Stimulated activated CD4-positive, alpha-beta T cell treated with anti-CD3 and anti-CD28 coated beads, Interleukin-2, amount 100 ng/mL, for 24 hours (primary cell): ENCODE results near the gene RNF149.
"Not testable (repeated sequence)": the region's sequence is repeated elsewhere in the genome, so short reads cannot be mapped to it uniquely, and the experiment has no call there.

Experiments used
- DNase-seq, 2 donors: peaks; one replicate each; pipeline ENCODE4 v3.0.0-alpha.2; 2020

The RNF149 gene

GRCh38 chr2:101330253-101330933, 21.9 kb upstream of the RNF149 start:
- DNase-seq: peak; percentile 51 to 57

GRCh38 chr2:101329026-101329425, 20.5 kb upstream of the RNF149 start:
- DNase-seq: no peak

GRCh38 chr2:101328474-101329007, 20.0 kb upstream of the RNF149 start:
- no peak for DNase-seq

GRCh38 chr2:101327863-101328394, 19.4 kb upstream of the RNF149 start:
- no peak for DNase-seq

GRCh38 chr2:101325425-101325824, 16.9 kb upstream of the RNF149 start:
- no peak for DNase-seq

GRCh38 chr2:101316568-101316967, 8.1 kb upstream of the RNF149 start:
- DNase-seq: not testable (repeated sequence)

- no peak for DNase-seq
These were observed 3.2 kb upstream of the RNF149 start for GRCh38 chr2:101311696-101312017.

GRCh38 chr2:101310834-101311695, 2.6 kb upstream of the RNF149 start:
- DNase-seq: no peak

GRCh38 chr2:101310090-101310833, 1.8 kb upstream of the RNF149 start:
- DNase-seq: no peak

- peak; percentile 44 to 47 for DNase-seq
These were observed 510 bp downstream of the RNF149 start for GRCh38 chr2:101307950-101308431.

GRCh38 chr2:101307503-101307902, 998 bp downstream of the RNF149 start:
- peak; percentile 30 to 46 for DNase-seq

- DNase-seq: peak in 1 of 2 donors; percentile 41
These were observed 2.1 kb downstream of the RNF149 start for GRCh38 chr2:101306410-101306809.

GRCh38 chr2:101305492-101306078, 2.9 kb downstream of the RNF149 start:
- no peak for DNase-seq

GRCh38 chr2:101305035-101305434, 3.5 kb downstream of the RNF149 start:
- DNase-seq: no peak

GRCh38 chr2:101303688-101304087, 4.8 kb downstream of the RNF149 start:
- DNase-seq: no peak

- no peak for DNase-seq
These were observed 6.5 kb downstream of the RNF149 start for GRCh38 chr2:101302016-101302415.

- no peak for DNase-seq
These were observed 7.7 kb downstream of the RNF149 start for GRCh38 chr2:101300836-101301235.

GRCh38 chr2:101300164-101300563, 8.3 kb downstream of the RNF149 start:
- no peak for DNase-seq

GRCh38 chr2:101299604-101300003, 8.9 kb downstream of the RNF149 start:
- no peak for DNase-seq

GRCh38 chr2:101297383-101297782, 11.1 kb downstream of the RNF149 start:
- no peak for DNase-seq

GRCh38 chr2:101296371-101296770, 12.1 kb downstream of the RNF149 start:
- no peak for DNase-seq

- DNase-seq: no peak
These were observed 12.6 kb downstream of the RNF149 start for GRCh38 chr2:101295895-101296294.

GRCh38 chr2:101294861-101295260, 13.6 kb downstream of the RNF149 start:
- DNase-seq: no peak
